NCI-H1417 treated with DMSO at 0.1 percent for 48 hours (cell line): ENCODE measurements around the gene CDC42SE2.
"Not testable (repeated sequence)": the region's sequence is repeated elsewhere in the genome, so short reads cannot be mapped to it uniquely, and the experiment has no call there.

Experiments
- DNase-seq: peaks from one replicate; lab custom pipeline; 2025; lab: John Stamatoyannopoulos, UW

Gene CDC42SE2

GRCh38 chr5:131250751-131251475 lies 12.9 kb upstream of the CDC42SE2 start:
- no peak for DNase-seq

- DNase-seq = no peak
Observed at GRCh38 chr5:131252824-131253171, 11.1 kb upstream of the CDC42SE2 start.

GRCh38 chr5:131254025-131254424 lies 9.8 kb upstream of the CDC42SE2 start:
- not testable (repeated sequence) for DNase-seq

GRCh38 chr5:131254741-131255140 lies 9.1 kb upstream of the CDC42SE2 start:
- DNase-seq = no peak

- DNase-seq = no peak
Observed at GRCh38 chr5:131256507-131256823, 7.4 kb upstream of the CDC42SE2 start.

- no peak for DNase-seq
Observed at GRCh38 chr5:131258733-131259132, 5.1 kb upstream of the CDC42SE2 start.

- no peak for DNase-seq
Observed at GRCh38 chr5:131259326-131259725, 4.5 kb upstream of the CDC42SE2 start.

- DNase-seq = no peak
Observed at GRCh38 chr5:131260895-131261294, 3.0 kb upstream of the CDC42SE2 start.

- no peak for DNase-seq
Observed at GRCh38 chr5:131261483-131261882, 2.4 kb upstream of the CDC42SE2 start.

- DNase-seq = no peak
Observed at GRCh38 chr5:131262953-131263541, 806 bp upstream of the CDC42SE2 start.

GRCh38 chr5:131264451-131265099 lies 722 bp downstream of the CDC42SE2 start:
- DNase-seq = no peak

GRCh38 chr5:131265311-131265803 lies 1.5 kb downstream of the CDC42SE2 start:
- DNase-seq = no peak

- no peak for DNase-seq
Observed at GRCh38 chr5:131266370-131267060, 2.7 kb downstream of the CDC42SE2 start.

- no peak for DNase-seq
Observed at GRCh38 chr5:131268758-131269370, 5.0 kb downstream of the CDC42SE2 start.

GRCh38 chr5:131270809-131271208 lies 7.0 kb downstream of the CDC42SE2 start:
- DNase-seq = no peak

- DNase-seq = not testable (repeated sequence)
Observed at GRCh38 chr5:131271888-131272287, 8.0 kb downstream of the CDC42SE2 start.

GRCh38 chr5:131272307-131272706 lies 8.5 kb downstream of the CDC42SE2 start:
- DNase-seq = no peak

- no peak for DNase-seq
Observed at GRCh38 chr5:131272724-131273123, 8.9 kb downstream of the CDC42SE2 start.

- no peak for DNase-seq
Observed at GRCh38 chr5:131274326-131275063, 10.6 kb downstream of the CDC42SE2 start.

GRCh38 chr5:131276072-131276471 lies 12.2 kb downstream of the CDC42SE2 start:
- DNase-seq = no peak

- no peak for DNase-seq
Observed at GRCh38 chr5:131277447-131277846, 13.6 kb downstream of the CDC42SE2 start.
